Activated CD8-positive, alpha-beta T cell treated with anti-CD3 and anti-CD28 coated beads for 36 hours (primary cell): Measurements from ENCODE around the gene MVK. TPM values are rescaled to one million over a fixed set of nuclear protein-coding genes. Genes with fewer than 3 reads are reported as not detected.

ENCODE experiments used
- ATAC-seq: fragments of 200-7000 bp; cut with Tn5 transposase; one replicate; pipeline ENCODE4 v1.10.0; 2021; ENCODE audit warnings: mild to moderate bottlenecking, moderate library complexity
- CTCF ChIA-PET: fragments of 350-600 bp; sonication (Branson Sonifier 250); formaldehyde crosslinking; loops from one replicate; lab custom pipeline; 2021; ENCODE audit warnings: antibody characterized with exemption; lab: Charles Lee
- POLR2A ChIA-PET: fragments of 350-600 bp; sonication (Branson Sonifier 250); formaldehyde crosslinking; loops from one replicate; lab custom pipeline; 2021; ENCODE audit warnings: antibody characterized with exemption; lab: Charles Lee
- DNase-seq: peaks from one replicate; pipeline ENCODE4 v3.0.0-alpha.2; 2020
- H3K27ac Mint-ChIP-seq: one replicate; pipeline ENCODE4 v1.8.0; 2021; ENCODE audit warnings: mild to moderate bottlenecking, mixed read lengths
- H3K27me3 Mint-ChIP-seq: one replicate; pipeline ENCODE4 v1.8.0; 2021; ENCODE audit warnings: mixed read lengths
- H3K36me3 Mint-ChIP-seq: one replicate; pipeline ENCODE4 v1.8.0; 2021; ENCODE audit warnings: low read depth, mixed read lengths
- H3K4me1 Mint-ChIP-seq: one replicate; pipeline ENCODE4 v1.8.0; 2021; ENCODE audit warnings: low read depth, mixed read lengths
- H3K4me3 Mint-ChIP-seq: one replicate; pipeline ENCODE4 v1.8.0; 2021; ENCODE audit warnings: mild to moderate bottlenecking, moderate library complexity, mixed read lengths
- H3K9me3 Mint-ChIP-seq: one replicate; pipeline ENCODE4 v1.8.0; 2021; ENCODE audit warnings: mixed read lengths
- CTCF ChIP-seq: fragments of 200-600 bp; IDR thresholded peaks from one replicate; pipeline ENCODE4 v1.8.0; 2022; ENCODE audit warnings: antibody characterized with exemption, mild to moderate bottlenecking
- intact Hi-C: fragments of 100-400 bp; cut with micrococcal nuclease; formaldehyde crosslinking; loops from one replicate; pipeline ENCODE4 v1.10.0; 2022
- total RNA-seq, 2 experiments: library from RNA; stranded (reverse); gene quantifications; one replicate each; pipeline ENCODE4 v1.2.3, GENCODE V29; 2021

Gene MVK
- total RNA-seq, 2 experiments from 2014 or later, result 16.2 to 19.8 TPM

GRCh38 chr12:109571773-109572505, 1.7 kb upstream of the MVK start:
- ATAC-seq (no peak), DNase-seq (no peak)
- Mint-ChIP-seq H3K27me3 (no peaks in the 10 kb centered on the region), H3K4me3 (peak overlapping the region; percentile 96), H3K27ac (peak overlapping the region; percentile 97), H3K4me1 (peaks cover 28% of the 10 kb centered on the region), H3K9me3 (peaks cover 2% of the 10 kb centered on the region), H3K36me3 (peaks cover 35% of the 10 kb centered on the region)
- TF ChIP-seq CTCF, result no peak
- intact Hi-C loops, result no loop called here
- ChIA-PET POLR2A (interaction anchor here (0.6 to 1.6 kb wide), 4 partner anchors 11 to 393 kb away, joined by 3 read pairs; partner anchors contain the start of genes KCTD10 and UBE3B), CTCF (interaction anchor here (0.7 to 6.1 kb wide), 5 partner anchors 24 to 329 kb away, joined by 3 to 39 read pairs (median 4); partner anchors contain the start of genes KCTD10 and UBE3B)

GRCh38 chr12:109572506-109572845, 1.1 kb upstream of the MVK start:
- POLR2A ChIA-PET, result interaction anchor here (0.6 to 1.6 kb wide), 4 partner anchors 11 to 393 kb away, joined by 3 read pairs; partner anchors contain the start of genes KCTD10 and UBE3B

GRCh38 chr12:109573914-109574244, 285 bp downstream of the MVK start:
- DNase-seq (no peak), ATAC-seq (peak; percentile 3)
- Mint-ChIP-seq H3K27ac (peak overlapping the region; percentile 97), H3K4me1 (peaks cover 28% of the 10 kb centered on the region), H3K4me3 (peak overlapping the region; percentile 96), H3K27me3 (no peaks in the 10 kb centered on the region), H3K9me3 (peaks cover 2% of the 10 kb centered on the region), H3K36me3 (peaks cover 44% of the 10 kb centered on the region)
- CTCF ChIA-PET, result interaction anchor here (0.8 to 6.1 kb wide), 12 partner anchors 11 to 271 kb away, joined by 3 to 39 read pairs (median 5); partner anchors contain the start of gene FAM222A
- intact Hi-C loops, result no loop called here
- POLR2A ChIA-PET, result interaction anchor here (1.0 kb wide), 1 partner anchor 20 kb away, joined by 6 read pairs; no protein-coding TSS in a partner anchor
- TF ChIP-seq CTCF, result no peak

More at GRCh38 chr12:109572506-109572845, 1.1 kb upstream of the MVK start:
- intact Hi-C loops, result no loop called here
- Mint-ChIP-seq H3K9me3 (peaks cover 2% of the 10 kb centered on the region), H3K4me1 (peaks cover 28% of the 10 kb centered on the region), H3K27ac (peak overlapping the region; percentile 97), H3K4me3 (peak overlapping the region; percentile 96), H3K36me3 (peaks cover 39% of the 10 kb centered on the region), H3K27me3 (no peaks in the 10 kb centered on the region)
- CTCF ChIA-PET, result interaction anchor here (1.1 to 6.1 kb wide), 3 partner anchors 24 to 95 kb away, joined by 4 to 39 read pairs (median 5); partner anchors contain the start of genes KCTD10 and UBE3B
- ATAC-seq, result no peak
- no peak for TF ChIP-seq CTCF
- DNase-seq, result no peak

- ChIA-PET POLR2A (interaction anchor here (0.6 kb wide), 1 partner anchor 288 kb away, joined by 3 read pairs; no protein-coding TSS in a partner anchor), CTCF (interaction anchor here (6.1 kb wide), 1 partner anchor 21 kb away, joined by 39 read pairs; no protein-coding TSS in a partner anchor)
- Mint-ChIP-seq H3K27ac (no peak overlapping the region), H3K36me3 (peaks cover 42% of the 10 kb centered on the region), H3K9me3 (peaks cover 2% of the 10 kb centered on the region), H3K4me1 (peaks cover 23% of the 10 kb centered on the region), H3K4me3 (no peak overlapping the region), H3K27me3 (no peaks in the 10 kb centered on the region)
- no peak for TF ChIP-seq CTCF
- ATAC-seq, result no peak
- DNase-seq, result no peak
- intact Hi-C loops, result no loop called here
These were observed 2.1 kb downstream of the MVK start for GRCh38 chr12:109575683-109576082.

GRCh38 chr12:109577311-109577710, 3.7 kb downstream of the MVK start:
- H3K36me3 Mint-ChIP-seq, result peaks cover 43% of the 10 kb centered on the region

More at GRCh38 chr12:109577311-109577710, 3.7 kb downstream of the MVK start:
- ChIA-PET POLR2A (no interaction called here), CTCF (interaction anchor here (1.7 to 6.1 kb wide), 2 partner anchors 19 to 21 kb away, joined by 8 to 39 read pairs; no protein-coding TSS in a partner anchor)
- Mint-ChIP-seq H3K4me3 (no peak overlapping the region), H3K9me3 (peaks cover 2% of the 10 kb centered on the region), H3K4me1 (peaks cover 16% of the 10 kb centered on the region), H3K27me3 (no peaks in the 10 kb centered on the region), H3K27ac (no peak overlapping the region)
- intact Hi-C loops, result no loop called here
- DNase-seq (no peak), ATAC-seq (no peak)
- no peak for TF ChIP-seq CTCF
